ENCODE data around the gene KCNN1. TPM values are rescaled to one million over a fixed set of nuclear protein-coding genes. Genes with fewer than 3 reads are reported as not detected.
A peak's percentile ranks its signal among the peaks of the same experiment; 100 is the strongest.
"Not testable (repeated sequence)": the region's sequence is repeated elsewhere in the genome, so short reads cannot be mapped to it uniquely, and the experiment has no call there.

Gene KCNN1
- polyA plus RNA-seq, 10 donors, result 0.43 to 3.4 (median 1.3) TPM

GRCh38 chr19:17967257-17968051 lies 547 bp downstream of the KCNN1 start:
- no peak for DNase-seq

GRCh38 chr19:17968362-17968761 lies 1.5 kb downstream of the KCNN1 start:
- DNase-seq, result no peak

DNA sequence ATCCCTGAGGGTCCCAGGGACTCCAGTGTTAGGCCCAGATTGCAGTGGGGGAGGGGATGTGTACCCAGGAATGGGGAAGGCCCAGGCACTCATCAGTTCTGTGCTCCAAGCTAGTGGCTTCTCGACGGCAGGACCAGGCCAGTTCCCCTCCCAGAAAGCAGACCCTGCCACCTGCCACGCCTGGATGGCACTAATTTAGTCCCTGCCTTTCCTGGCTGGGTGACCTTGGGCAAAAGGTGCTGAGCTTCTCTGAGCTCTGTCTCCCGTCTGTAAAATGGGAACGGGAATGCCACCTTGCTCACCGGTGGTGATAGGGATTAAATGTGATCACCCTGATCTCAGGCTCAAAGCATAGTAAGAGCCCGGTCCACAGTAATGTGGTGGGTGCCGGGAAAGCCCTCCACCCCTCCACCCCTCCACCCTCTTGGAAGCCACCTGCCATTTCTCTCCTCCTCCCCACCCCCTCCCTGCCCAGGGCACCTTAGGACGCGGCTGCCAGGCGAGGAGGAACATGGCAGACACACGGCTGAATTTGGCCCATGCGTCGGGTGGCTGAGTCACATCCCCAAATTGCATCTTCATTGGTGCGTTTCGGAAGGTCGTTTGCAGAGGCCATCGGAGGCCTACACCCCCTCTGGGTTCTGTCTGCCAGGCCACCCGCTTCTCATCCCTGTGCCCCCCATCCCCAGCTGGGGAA lies 2.3 kb downstream of the KCNN1 start:
- DNase-seq, result no peak

DNA sequence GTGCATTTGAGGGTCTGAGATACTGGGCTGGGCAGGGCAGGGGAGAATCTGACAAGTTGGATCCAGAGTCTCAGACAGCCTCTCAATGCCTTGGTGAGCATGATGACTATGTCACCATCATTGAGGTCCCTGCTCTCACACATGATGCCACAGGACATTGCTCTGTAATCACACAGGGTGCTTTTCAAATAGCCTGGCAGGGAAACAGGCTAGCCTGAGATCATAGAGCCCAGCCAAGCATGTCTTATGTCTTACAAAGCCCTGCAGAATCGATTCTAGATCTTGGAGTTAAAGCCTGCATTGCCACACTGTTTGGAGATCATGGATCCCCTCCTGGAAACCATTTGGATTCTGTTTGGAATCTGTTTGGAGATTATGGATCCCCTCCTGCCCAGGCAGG lies 5.3 kb downstream of the KCNN1 start:
- no peak for DNase-seq

GRCh38 chr19:17973759-17974158 lies 6.9 kb downstream of the KCNN1 start:
- no peak for DNase-seq

DNA sequence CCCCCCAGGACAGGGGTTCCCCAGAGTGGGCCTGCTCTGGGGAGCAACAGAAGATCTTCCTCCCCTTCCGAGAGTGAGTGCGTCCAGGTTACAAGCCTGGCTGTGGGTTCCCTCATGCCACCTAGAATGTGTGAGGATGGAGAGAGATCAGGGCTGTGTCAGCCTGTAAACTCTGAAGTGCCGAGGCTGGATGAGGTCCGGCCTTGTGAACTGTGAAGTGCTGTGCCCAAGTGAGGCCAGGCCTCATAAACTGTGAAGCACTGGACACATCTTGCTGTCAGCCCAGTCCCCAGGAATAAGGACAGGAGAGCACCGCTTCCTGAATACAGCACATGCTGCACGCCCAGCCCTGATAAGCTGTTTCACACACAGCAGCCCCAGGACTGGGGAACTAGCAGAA lies 7.6 kb downstream of the KCNN1 start:
- DNase-seq, result no peak

DNA sequence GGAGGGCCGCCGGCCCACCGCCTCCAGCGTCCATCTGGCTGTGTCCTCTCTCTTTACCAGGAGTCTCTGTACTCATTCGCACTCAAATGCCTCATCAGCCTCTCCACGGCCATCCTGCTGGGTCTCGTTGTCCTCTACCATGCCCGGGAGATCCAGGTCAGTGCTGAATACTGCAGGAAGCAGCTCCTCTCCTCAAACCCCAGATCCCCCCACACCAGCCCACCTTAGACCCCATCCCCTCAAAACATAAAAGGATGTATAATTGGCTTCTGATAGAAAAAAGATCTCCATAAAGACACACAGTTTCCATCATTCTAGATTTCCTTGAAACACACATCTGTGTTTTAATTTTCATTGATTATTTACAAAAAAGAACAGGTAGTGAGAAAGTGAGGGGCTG lies 8.1 kb downstream of the KCNN1 start:
- DNase-seq, result no peak

- no peak for DNase-seq
These were observed 10.1 kb downstream of the KCNN1 start for GRCh38 chr19:17977021-17977420.

GRCh38 chr19:17977488-17977887 lies 10.6 kb downstream of the KCNN1 start:
- no peak for DNase-seq

GRCh38 chr19:17981611-17982010 lies 14.7 kb downstream of the KCNN1 start:
- DNase-seq, result no peak

DNA sequence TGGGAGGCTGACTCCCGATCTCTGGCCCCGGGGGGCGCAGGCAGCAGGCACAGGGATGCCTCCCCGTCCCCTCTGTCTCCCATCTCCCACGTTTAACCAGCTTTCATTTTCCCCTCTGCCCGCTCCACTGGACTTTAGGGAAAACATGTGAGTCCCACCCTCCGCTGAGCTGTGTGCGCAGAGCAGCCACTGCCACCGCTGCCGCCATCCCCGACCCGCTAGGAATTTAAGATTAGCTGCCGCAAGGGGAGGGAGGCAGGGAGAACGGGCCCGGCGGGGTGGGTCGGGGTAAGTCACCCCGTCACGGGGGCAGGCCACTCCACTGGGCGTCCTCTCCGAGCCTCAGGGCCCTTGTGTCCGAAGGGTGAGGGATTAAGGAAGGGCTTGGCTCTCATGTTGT lies 15.5 kb downstream of the KCNN1 start:
- DNase-seq, result no peak

- DNase-seq, result no peak
These were observed 18.3 kb downstream of the KCNN1 start for GRCh38 chr19:17985037-17985818.

GRCh38 chr19:17986569-17986968 lies 19.7 kb downstream of the KCNN1 start:
- DNase-seq, result not testable (repeated sequence)

DNA sequence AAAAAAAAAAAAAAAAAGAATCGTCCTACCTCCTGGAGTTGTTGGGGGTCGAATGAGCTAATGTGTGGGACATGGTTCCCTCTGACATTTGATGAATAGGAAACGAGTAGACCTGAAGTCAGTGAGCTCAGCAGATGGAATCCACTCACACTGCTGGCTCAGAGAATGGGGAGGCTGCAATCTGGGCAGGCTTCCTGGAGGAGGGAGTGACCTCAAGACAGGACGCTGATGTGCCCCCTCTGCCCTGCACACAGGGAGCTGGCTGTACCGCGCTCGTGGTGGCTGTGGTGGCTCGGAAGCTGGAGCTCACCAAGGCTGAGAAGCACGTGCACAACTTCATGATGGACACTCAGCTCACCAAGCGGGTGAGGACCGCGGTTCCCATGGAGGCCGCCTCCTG lies 21.3 kb downstream of the KCNN1 start:
- no peak for DNase-seq

DNA sequence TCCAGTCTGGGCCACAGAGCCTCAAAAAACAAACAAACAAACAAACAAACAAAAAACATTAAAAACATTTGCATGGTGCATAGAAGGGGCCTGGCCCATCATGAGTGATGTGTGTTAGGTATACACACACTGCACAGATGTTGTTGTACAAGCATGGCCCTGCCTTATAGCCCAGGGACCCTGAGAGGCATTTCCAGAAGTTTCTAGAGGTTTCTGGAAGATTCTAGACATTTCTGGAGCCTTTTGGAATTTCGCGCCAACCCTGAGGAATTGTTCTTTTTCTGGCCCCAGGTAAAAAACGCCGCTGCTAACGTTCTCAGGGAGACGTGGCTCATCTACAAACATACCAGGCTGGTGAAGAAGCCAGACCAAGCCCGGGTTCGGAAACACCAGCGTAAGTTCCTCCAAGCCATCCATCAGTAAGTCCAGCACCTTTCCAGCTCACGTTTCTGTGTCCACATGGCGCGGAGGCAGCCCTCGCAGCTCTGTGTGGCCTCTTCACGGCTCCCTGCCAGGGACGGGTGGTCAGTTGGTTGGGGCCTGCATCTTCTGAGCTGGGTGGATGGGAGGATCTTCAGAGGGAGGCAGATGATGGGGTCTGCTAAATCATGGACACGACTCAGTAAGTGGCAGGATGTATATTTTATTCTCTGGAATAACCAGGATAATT lies 22.7 kb downstream of the KCNN1 start:
- no peak for DNase-seq

- DNase-seq, result no peak
These were observed 26.3 kb downstream of the KCNN1 start for GRCh38 chr19:17993076-17993813.

DNA sequence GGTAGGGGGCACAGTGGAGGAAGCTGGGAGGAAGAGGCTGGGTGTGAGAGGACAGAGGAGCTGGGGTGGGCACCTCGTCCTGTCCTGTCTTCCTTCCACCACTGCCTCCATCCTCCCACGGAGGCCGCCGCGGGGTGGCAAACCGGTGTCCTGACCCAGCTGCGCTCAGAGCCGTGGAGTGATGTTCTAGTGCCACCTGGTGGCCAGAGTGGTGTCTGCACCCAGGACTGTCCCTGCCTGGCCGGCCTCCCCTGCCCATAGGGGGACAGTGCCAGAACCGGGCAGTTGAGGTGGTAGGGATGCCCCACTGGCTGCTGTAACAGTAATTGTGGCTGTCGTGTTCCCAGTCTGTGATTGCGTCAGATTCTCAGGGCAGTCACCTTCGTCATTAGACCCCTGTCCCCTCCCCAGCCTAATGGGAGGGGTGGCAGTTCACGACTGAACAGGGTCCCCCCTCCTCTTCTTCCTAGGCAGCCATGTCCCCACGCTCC lies 30.0 kb downstream of the KCNN1 start:
- DNase-seq, result peak; percentile 68 to 90 (median 86)

GRCh38 chr19:17997969-17998826 lies 31.3 kb downstream of the KCNN1 start:
- DNase-seq, result peak in 1 of 3 donors; percentile 29

- no peak for DNase-seq
These were observed 31.9 kb downstream of the KCNN1 start for GRCh38 chr19:17998827-17999150.

Measured in muscle of back (tissue), 11 donors.